HG03457 (cell line): Measurements from ENCODE around the gene ITPR3.
A peak's percentile ranks its signal among the peaks of the same experiment; 100 is the strongest.

Experiments
- ATAC-seq: cut with Tn5 transposase; IDR thresholded peaks from one replicate; pipeline ENCODE4 v1.9.1; 2021; ENCODE audit warnings: moderate number of reproducible peaks; ENCODE audit not compliant: unreplicated experiment

The ITPR3 gene

GRCh38 chr6:33683576-33684427 lies 62.7 kb downstream of the ITPR3 start:
- ATAC-seq = no peak

DNA sequence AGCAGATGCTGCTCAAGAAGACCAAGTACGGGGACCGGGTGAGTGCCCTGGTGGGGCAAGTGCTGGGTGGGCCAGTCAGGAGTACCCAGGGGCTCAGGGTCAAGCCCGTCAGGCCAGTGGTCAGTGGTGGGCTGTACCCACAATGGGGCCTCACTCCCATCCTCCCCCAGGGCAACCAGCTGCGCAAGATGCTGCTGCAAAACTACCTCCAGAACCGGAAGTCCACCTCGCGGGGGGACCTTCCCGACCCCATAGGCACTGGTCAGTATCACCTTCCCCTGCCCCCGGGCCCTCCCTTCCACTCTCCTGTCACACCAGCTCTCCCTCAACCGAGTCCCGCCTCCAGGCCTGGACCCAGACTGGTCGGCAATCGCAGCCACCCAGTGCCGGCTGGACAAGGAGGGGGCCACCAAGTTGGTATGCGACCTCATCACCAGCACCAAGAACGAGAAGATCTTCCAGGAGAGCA lies 63.3 kb downstream of the ITPR3 start:
- ATAC-seq = no peak

- ATAC-seq = no peak
Measured at GRCh38 chr6:33684983-33685382, 63.9 kb downstream of the ITPR3 start.

- ATAC-seq = no peak
Measured at GRCh38 chr6:33685411-33686224, 64.5 kb downstream of the ITPR3 start.

GRCh38 chr6:33686225-33686924 lies 65.3 kb downstream of the ITPR3 start:
- ATAC-seq = no peak

GRCh38 chr6:33686981-33687975 lies 66.2 kb downstream of the ITPR3 start:
- no peak for ATAC-seq

DNA sequence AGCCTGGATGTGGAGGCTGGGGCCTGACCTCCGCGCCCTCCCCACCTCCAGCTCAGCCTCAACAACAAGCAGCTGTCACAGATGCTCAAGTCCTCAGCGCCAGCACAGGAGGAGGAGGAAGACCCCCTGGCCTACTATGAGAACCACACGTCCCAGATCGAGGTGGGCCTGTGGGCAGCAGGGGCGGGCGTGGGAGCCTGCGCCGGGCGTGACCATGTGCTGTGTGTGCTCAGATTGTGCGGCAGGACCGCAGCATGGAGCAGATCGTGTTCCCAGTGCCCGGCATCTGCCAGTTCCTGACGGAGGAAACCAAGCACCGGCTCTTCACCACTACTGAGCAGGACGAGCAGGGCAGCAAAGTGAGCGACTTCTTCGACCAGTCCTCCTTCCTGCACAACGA lies 66.9 kb downstream of the ITPR3 start:
- ATAC-seq = no peak

GRCh38 chr6:33688451-33689147 lies 67.5 kb downstream of the ITPR3 start:
- ATAC-seq = no peak

- ATAC-seq = no peak
Measured at GRCh38 chr6:33689148-33689494, 68.0 kb downstream of the ITPR3 start.

GRCh38 chr6:33689879-33690278 lies 68.8 kb downstream of the ITPR3 start:
- ATAC-seq = no peak

GRCh38 chr6:33690766-33691165 lies 69.6 kb downstream of the ITPR3 start:
- ATAC-seq = no peak

DNA sequence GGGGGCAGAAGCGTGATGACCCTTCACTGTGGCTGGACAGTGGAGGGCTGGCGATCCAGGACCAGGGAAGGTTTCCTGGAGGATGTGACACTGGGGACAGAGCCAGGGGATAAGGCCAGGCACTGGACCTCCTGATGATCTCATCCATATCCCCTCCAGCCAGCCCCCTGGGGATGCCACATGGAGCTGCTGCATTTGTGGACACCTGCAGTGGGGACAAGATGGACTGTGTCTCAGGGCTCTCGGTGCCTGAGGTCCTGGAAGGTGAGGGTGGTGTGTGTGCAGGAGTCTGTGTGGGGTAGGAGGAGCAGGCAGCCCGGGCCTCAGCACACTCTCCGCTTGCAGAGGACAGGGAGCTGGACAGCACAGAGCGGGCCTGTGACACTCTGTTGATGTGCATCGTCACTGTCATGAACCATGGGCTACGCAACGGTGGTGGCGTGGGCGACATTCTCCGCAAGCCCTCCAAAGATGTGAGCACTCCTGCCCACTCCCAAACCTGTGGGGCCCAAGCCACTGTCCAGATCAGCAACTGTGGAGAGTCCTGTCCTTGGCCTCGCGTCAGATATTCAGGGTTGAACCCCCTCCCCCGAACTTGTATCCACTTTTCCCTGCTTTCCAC lies 70.4 kb downstream of the ITPR3 start:
- ATAC-seq = no peak

GRCh38 chr6:33692078-33692759 lies 71.1 kb downstream of the ITPR3 start:
- ATAC-seq = no peak

GRCh38 chr6:33692760-33693158 lies 71.6 kb downstream of the ITPR3 start:
- peak; percentile 40 for ATAC-seq

DNA sequence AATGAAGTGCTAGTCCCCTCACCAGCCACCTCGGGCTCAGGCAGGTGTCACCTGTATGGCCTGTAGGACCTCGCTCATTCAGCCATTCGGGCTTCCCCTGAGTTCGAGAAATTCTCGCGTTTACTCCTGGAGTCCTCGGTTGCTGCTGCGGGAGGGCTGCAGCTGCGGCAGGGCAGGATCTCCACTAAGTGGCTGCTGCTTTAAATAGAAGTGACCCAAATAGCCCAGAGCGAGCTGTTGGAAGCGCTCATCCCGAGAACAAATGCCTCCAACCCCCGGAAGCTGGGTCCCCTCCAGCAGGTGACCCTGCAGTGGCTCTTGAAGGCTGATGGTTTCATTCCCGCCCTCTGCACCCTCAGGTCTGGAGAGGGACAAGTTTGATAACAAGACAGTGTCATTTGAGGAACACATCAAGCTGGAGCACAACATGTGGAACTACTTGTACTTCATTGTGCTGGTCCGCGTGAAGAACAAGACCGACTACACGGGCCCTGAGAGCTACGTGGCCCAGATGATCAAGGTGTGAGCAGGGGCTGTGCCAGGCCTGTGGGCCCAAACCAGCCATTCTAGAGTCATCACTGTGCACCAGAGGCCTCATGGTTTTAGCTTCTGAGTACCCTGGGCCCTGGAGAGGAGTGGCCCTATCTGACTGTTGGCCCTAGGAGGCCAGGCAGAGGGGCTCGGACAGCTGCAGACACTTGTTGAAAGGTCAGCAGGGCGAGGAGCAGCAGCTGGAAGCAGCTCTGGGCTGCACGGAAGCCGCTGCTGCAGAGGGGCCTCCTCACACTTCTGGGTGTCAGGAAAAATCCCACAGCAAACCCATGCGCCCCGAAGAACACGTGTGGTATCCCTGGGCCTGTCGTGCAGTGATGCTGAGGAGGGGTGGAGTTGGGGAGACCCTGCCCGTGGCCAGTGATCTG lies 72.3 kb downstream of the ITPR3 start:
- no peak for ATAC-seq

- no peak for ATAC-seq
Measured at GRCh38 chr6:33694401-33694931, 73.3 kb downstream of the ITPR3 start.

GRCh38 chr6:33694977-33695376 lies 73.9 kb downstream of the ITPR3 start:
- no peak for ATAC-seq
